H9 (cell line): ENCODE data around the gene PTGFRN. TPM values are rescaled to one million over a fixed set of nuclear protein-coding genes. Genes with fewer than 3 reads are reported as not detected.

ENCODE experiments used
- DNase-seq: peaks from one replicate; pipeline ENCODE4 v3.0.0-alpha.2; 2017
- H2AFZ ChIP-seq: one replicate; pipeline ENCODE4 v1.6.1; 2013; ENCODE audit warnings: mild to moderate bottlenecking, low read length, control low read depth, moderate library complexity
- H2AK5ac ChIP-seq: 2 replicates; pipeline ENCODE4 v1.6.1; 2013; ENCODE audit warnings: low read length, control low read depth, mixed read lengths; ENCODE audit not compliant: insufficient read length
- H2BK120ac ChIP-seq: one replicate; pipeline ENCODE4 v1.6.1; 2013; ENCODE audit warnings: low read depth, mild to moderate bottlenecking, low read length, control low read depth, inconsistent platforms; ENCODE audit not compliant: poor library complexity, severe bottlenecking
- H2BK12ac ChIP-seq: 2 replicates; pipeline ENCODE4 v1.6.1; 2013; ENCODE audit warnings: low read length, control low read depth, mixed read lengths, low read depth; ENCODE audit not compliant: insufficient read length
- H2BK15ac ChIP-seq: 2 replicates; pipeline ENCODE4 v1.6.1; 2013; ENCODE audit warnings: low read depth, low read length, control low read depth
- H2BK20ac ChIP-seq: one replicate; pipeline ENCODE4 v1.6.1; 2013; ENCODE audit warnings: low read depth, mild to moderate bottlenecking, low read length, control low read depth, inconsistent platforms; ENCODE audit not compliant: poor library complexity, severe bottlenecking
- H2BK5ac ChIP-seq: 2 replicates; pipeline ENCODE4 v1.6.1; 2013; ENCODE audit warnings: low read length, control low read depth, mixed read lengths; ENCODE audit not compliant: insufficient read length
- H3K14ac ChIP-seq: 2 replicates; pipeline ENCODE4 v1.6.1; 2013; ENCODE audit warnings: low read length, control low read depth; ENCODE audit not compliant: insufficient read depth
- H3K18ac ChIP-seq: 2 replicates; pipeline ENCODE4 v1.6.1; 2013; ENCODE audit warnings: low read depth, mild to moderate bottlenecking, mixed read lengths, low read length, control low read depth; ENCODE audit not compliant: insufficient read length
- H3K23ac ChIP-seq: 2 replicates; pipeline ENCODE4 v1.6.1; 2013; ENCODE audit warnings: low read length, control low read depth, mixed read lengths, low read depth; ENCODE audit not compliant: insufficient read length
- H3K23me2 ChIP-seq: 2 replicates; pipeline ENCODE4 v1.6.1; 2013; ENCODE audit warnings: low read depth, mild to moderate bottlenecking, mixed read lengths, low read length, control low read depth; ENCODE audit not compliant: insufficient read length, poor library complexity, severe bottlenecking
- H3K27ac ChIP-seq: 2 replicates; pipeline ENCODE4 v1.5.1; 2013; ENCODE audit warnings: low read length, control low read depth, mixed read lengths, low read depth; ENCODE audit not compliant: insufficient read length
- H3K27me3 ChIP-seq: 2 replicates; pipeline ENCODE4 v1.6.1; 2013; ENCODE audit warnings: low read length, control low read depth, inconsistent platforms; ENCODE audit not compliant: insufficient read depth
- H3K4ac ChIP-seq: 2 replicates; pipeline ENCODE4 v1.6.1; 2013; ENCODE audit warnings: low read depth, mild to moderate bottlenecking, control low read depth, inconsistent platforms, low read length, moderate library complexity
- H3K4me1 ChIP-seq: 2 replicates; pipeline ENCODE4 v1.6.1; 2013; ENCODE audit warnings: low read length, control low read depth, inconsistent platforms; ENCODE audit not compliant: insufficient read depth
- H3K4me2 ChIP-seq: 2 replicates; pipeline ENCODE4 v1.6.1; 2013; ENCODE audit warnings: low read length, control low read depth, mixed read lengths; ENCODE audit not compliant: insufficient read length, insufficient read depth
- H3K56ac ChIP-seq: 2 replicates; pipeline ENCODE4 v1.6.1; 2013; ENCODE audit warnings: low read depth, mild to moderate bottlenecking, mixed read lengths, low read length, control low read depth; ENCODE audit not compliant: insufficient read length
- H3K79me1 ChIP-seq: 2 replicates; pipeline ENCODE4 v1.6.1; 2013; ENCODE audit warnings: low read depth, mild to moderate bottlenecking, moderate library complexity, low read length, control low read depth, inconsistent platforms; ENCODE audit not compliant: insufficient read depth, poor library complexity, severe bottlenecking
- H3K79me2 ChIP-seq: 2 replicates; pipeline ENCODE4 v1.6.1; 2013; ENCODE audit warnings: low read length, control low read depth, inconsistent platforms; ENCODE audit not compliant: insufficient read depth
- H3K9ac ChIP-seq: 2 replicates; pipeline ENCODE4 v1.6.1; 2013; ENCODE audit warnings: low read length, control low read depth, mixed read lengths; ENCODE audit not compliant: insufficient read length; ENCODE audit errors: extremely low read depth
- H3K9me3 ChIP-seq: one replicate; pipeline ENCODE4 v1.6.1; 2013; ENCODE audit warnings: low read depth, low read length, inconsistent platforms; ENCODE audit not compliant: control insufficient read depth
- H3T11ph ChIP-seq: one replicate; pipeline ENCODE4 v1.6.1; 2013; ENCODE audit warnings: mild to moderate bottlenecking, low read length, control low read depth, inconsistent platforms
- H4K20me1 ChIP-seq: one replicate; pipeline ENCODE4 v1.6.1; 2013; ENCODE audit not compliant: control insufficient read depth, insufficient read length, insufficient read depth
- H4K5ac ChIP-seq: 2 replicates; pipeline ENCODE4 v1.6.1; 2013; ENCODE audit warnings: low read depth, mild to moderate bottlenecking, mixed read lengths, low read length, control low read depth; ENCODE audit not compliant: insufficient read length
- H4K8ac ChIP-seq: replicated peaks from 2 replicates; pipeline ENCODE4 v1.6.1; 2013; ENCODE audit warnings: low read length, control low read depth, mixed read lengths, low read depth; ENCODE audit not compliant: insufficient read length
- H4K91ac ChIP-seq: 2 replicates; pipeline ENCODE4 v1.6.1; 2013; ENCODE audit warnings: low read depth, mild to moderate bottlenecking, moderate library complexity, mixed read lengths, low read length, control low read depth; ENCODE audit not compliant: insufficient read length
- H3K27ac Mint-ChIP-seq, 3 experiments: 2 replicates in 2 of 3; 3 replicates in 1 of 3; pipeline ENCODE4 v1.8.0; 2020 to 2021; ENCODE audit warnings: mixed read lengths in 3 of 3, mild to moderate bottlenecking in 1 of 3, moderate library complexity in 1 of 3
- H3K27me3 Mint-ChIP-seq: 2 replicates; pipeline ENCODE4 v1.8.0; 2021; ENCODE audit warnings: low read depth, mild to moderate bottlenecking, moderate library complexity, mixed read lengths
- H3K36me3 Mint-ChIP-seq, 3 experiments: 2 replicates in 2 of 3; 3 replicates in 1 of 3; pipeline ENCODE4 v1.8.0; 2020 to 2021; ENCODE audit warnings: low read depth in 3 of 3, mixed read lengths in 3 of 3; ENCODE audit not compliant: insufficient read depth in 1 of 3
- H3K4me1 Mint-ChIP-seq, 2 experiments: 2 replicates each; pipeline ENCODE4 v1.8.0; 2020; ENCODE audit warnings: mixed read lengths in 2 of 2
- H3K4me3 Mint-ChIP-seq, 2 experiments: 2 replicates in 1 of 2; 3 replicates in 1 of 2; pipeline ENCODE4 v1.8.0; 2020 to 2021; ENCODE audit warnings: mild to moderate bottlenecking in 2 of 2, mixed read lengths in 2 of 2, moderate library complexity in 1 of 2
- H3K9me3 Mint-ChIP-seq, 2 experiments: 2 replicates in 1 of 2; 3 replicates in 1 of 2; pipeline ENCODE4 v1.8.0; 2020; ENCODE audit warnings: mild to moderate bottlenecking in 2 of 2, mixed read lengths in 2 of 2, moderate library complexity in 1 of 2
- WGBS: extraction: QIAGEN DNeasy Blood & Tissue Kit; methylation state at CpG from one replicate; pipeline ENCODE4 v1.1.7; 2013; ENCODE audit warnings: missing lambda C conversion rate, low lambda C conversion rate, mixed read lengths; ENCODE audit not compliant: insufficient read length; ENCODE audit errors: extremely low coverage; 5-methylcytosine and 5-hydroxymethylcytosine counted together
- total RNA-seq: library from RNA; stranded (reverse); gene quantifications from 2 replicates; pipeline ENCODE4 v1.2.1, GENCODE V29; 2021
- TF ChIP-seq, protein P1 (sequence below): fragments of 200-600 bp; sonication (generic); conservative IDR thresholded peaks from 3 replicates; pipeline ENCODE4 v1.8.0; 2021; ENCODE audit warnings: antibody characterized with exemption, mild to moderate bottlenecking

PTGFRN gene
- total RNA-seq, 1 experiment from 2014 or later = 26.3 TPM

DNA sequence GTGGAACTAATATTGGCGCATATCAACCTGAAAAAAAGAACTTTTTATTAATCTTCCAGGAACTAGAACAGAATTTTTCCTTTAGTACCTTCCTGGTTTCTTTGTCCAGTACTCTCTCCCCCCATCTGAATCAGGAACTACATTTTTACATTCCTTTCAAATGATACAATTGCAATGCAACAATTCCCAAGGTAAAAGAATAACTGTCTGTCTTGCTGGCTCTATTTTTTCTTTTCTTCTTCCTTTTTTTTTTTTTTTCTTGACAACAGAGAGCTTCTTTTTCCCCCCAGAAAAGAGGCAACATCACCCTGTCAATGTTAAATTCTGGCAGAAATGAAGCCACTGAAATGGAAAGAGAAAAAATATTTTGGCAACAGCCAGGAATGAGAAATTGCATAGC, 87.3 kb downstream of the PTGFRN start:
- Histone ChIP-seq H3K79me2 (no peaks in the 10 kb centered on the region), H3K9me3 (no peaks in the 10 kb centered on the region), H2BK12ac (no peak overlapping the region), H3K23me2 (no peaks in the 10 kb centered on the region), H3K23ac (no peak overlapping the region), H3K4me1 (no peaks in the 10 kb centered on the region; the same call in 1 of the 2 replicates), H2BK15ac (no peak overlapping the region), H4K5ac (no peak overlapping the region), H2BK120ac (no peak overlapping the region), H3K27me3 (no peaks in the 10 kb centered on the region), H4K8ac (no peak overlapping the region), H4K91ac (no peak overlapping the region), H2AFZ (no peak overlapping the region), H3K27ac (no peak overlapping the region), H3T11ph (no peak overlapping the region), H3K9ac (no peak overlapping the region), H3K56ac (no peak overlapping the region), H3K79me1 (no peaks in the 10 kb centered on the region), H2AK5ac (no peak overlapping the region), H4K20me1 (no peaks in the 10 kb centered on the region), H3K14ac (no peak overlapping the region), H3K4me2 (no peak overlapping the region), H2BK5ac (no peak overlapping the region), H2BK20ac (no peak overlapping the region), H3K18ac (no peak overlapping the region), H3K4ac (no peak overlapping the region)
- no peak overlapping the region for H3K4me3 Mint-ChIP-seq
- TF ChIP-seq, protein P1, sequence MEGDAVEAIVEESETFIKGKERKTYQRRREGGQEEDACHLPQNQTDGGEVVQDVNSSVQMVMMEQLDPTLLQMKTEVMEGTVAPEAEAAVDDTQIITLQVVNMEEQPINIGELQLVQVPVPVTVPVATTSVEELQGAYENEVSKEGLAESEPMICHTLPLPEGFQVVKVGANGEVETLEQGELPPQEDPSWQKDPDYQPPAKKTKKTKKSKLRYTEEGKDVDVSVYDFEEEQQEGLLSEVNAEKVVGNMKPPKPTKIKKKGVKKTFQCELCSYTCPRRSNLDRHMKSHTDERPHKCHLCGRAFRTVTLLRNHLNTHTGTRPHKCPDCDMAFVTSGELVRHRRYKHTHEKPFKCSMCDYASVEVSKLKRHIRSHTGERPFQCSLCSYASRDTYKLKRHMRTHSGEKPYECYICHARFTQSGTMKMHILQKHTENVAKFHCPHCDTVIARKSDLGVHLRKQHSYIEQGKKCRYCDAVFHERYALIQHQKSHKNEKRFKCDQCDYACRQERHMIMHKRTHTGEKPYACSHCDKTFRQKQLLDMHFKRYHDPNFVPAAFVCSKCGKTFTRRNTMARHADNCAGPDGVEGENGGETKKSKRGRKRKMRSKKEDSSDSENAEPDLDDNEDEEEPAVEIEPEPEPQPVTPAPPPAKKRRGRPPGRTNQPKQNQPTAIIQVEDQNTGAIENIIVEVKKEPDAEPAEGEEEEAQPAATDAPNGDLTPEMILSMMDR = no peak
- peaks cover 2% of the 10 kb centered on the region; the same call in 1 of the 2 replicates for H3K27me3 Mint-ChIP-seq
- no CpG with 5 or more reads among the region's 1 CpG for WGBS
- H3K9me3 Mint-ChIP-seq = no peaks in the 10 kb centered on the region
- H3K36me3 Mint-ChIP-seq = peaks cover 8% of the 10 kb centered on the region in 3 experiments; a peak in 6 of 7 replicates
- DNase-seq = no peak
- H3K27ac Mint-ChIP-seq = no peak overlapping the region
- H3K4me1 Mint-ChIP-seq = peaks cover 5 to 10% of the 10 kb centered on the region in 2 experiments; a peak in 3 of 4 replicates
